Dedifferentiated amniotic fluid mesenchymal stem cell (primary cell): ENCODE results near the gene DGCR6L.
"Not testable (repeated sequence)": the region's sequence is repeated elsewhere in the genome, so short reads cannot be mapped to it uniquely, and the experiment has no call there.

Experiments used
- DNase-seq: peaks from one replicate; pipeline ENCODE4 v3.0.0-alpha.2; 2016; ENCODE audit errors: extremely low spot score

DGCR6L gene

DNA sequence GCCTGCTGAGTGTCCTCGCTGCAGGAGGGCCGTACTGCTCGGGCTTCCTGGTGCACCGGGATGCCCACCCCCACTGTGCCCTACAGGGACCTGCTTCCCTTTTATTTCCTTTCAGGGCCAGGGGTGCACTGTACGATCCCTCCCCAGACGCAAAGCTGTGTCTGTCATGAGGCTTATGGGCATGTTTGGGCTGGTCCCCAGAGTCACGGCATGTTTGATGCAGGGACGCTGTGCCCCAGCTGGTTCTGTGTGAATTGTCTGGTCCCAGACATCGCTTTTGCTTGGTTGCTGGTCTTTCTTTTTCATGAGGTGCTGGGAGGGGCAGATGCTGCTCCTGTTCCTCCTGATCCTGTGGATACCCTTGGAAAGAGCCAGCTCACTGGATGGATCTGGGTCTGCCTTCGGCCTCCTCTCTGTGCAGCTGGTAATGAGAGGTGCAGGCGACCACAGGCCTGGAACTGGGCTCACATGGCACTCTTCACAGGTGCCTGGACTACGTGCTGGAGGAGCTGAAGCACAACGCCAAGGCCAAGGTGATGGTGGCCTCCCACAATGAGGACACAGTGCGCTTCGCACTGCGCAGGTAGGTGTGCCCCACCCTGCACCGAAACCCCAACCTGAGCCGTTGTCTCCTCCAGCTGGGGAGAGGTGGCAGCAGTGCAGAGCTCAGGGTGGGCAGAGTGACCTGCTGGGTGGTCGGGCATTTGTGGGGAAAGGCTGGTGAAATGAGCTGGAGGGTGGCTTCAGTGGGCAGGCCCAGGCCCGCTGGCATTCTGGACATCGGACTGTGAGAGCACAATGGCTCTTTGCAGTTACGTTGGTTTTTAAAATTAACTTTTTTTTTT lies 10.8 kb downstream of the DGCR6L start:
- DNase-seq = not testable (repeated sequence)

DNA sequence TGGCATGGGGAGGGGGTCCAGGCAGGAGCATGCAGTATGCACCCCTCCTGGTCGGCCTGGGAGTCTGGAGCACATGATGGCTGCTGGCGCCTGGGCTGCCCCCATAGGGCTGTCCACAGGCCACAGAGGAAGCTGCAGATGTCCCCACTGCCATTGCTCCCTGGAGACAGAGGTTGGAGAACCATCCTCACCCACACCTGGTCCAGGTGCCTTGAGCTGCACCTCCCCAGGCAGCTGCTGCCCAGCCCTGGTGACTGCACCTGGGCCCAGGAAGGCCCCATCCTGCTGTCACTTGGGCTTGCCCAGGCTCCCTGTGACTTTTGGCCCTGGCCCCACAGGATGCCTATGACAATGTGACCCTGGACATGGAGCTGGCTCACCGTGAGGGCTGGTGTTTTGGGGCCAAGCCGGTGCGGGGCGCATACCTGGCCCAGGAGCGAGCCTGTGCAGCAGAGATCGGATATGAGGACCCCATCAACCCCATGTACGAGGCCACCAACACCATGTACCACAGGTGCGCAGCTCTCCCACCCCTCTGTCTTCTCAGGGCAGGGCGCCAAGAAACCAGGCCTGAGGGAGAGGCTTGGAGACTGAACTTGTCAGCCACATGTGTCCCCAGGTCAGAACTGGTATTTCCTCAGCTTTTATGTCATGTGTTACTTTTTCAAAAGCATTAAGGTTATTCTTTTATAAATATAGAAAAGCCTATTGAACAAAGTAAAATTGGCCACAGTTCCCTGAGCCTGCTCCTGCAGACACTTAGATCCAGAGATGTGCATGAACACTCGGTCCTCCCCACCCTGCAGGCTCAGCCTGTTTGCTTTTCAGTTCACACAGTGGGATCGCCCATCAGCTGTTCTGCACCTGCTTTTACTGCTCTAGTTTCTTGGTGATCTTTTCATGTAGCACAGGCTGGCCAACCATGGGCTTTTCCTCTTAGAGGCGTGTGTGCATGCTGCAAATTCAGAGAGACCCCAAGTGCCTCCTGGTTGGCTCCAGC lies 12.1 kb downstream of the DGCR6L start:
- not testable (repeated sequence) for DNase-seq

DNA sequence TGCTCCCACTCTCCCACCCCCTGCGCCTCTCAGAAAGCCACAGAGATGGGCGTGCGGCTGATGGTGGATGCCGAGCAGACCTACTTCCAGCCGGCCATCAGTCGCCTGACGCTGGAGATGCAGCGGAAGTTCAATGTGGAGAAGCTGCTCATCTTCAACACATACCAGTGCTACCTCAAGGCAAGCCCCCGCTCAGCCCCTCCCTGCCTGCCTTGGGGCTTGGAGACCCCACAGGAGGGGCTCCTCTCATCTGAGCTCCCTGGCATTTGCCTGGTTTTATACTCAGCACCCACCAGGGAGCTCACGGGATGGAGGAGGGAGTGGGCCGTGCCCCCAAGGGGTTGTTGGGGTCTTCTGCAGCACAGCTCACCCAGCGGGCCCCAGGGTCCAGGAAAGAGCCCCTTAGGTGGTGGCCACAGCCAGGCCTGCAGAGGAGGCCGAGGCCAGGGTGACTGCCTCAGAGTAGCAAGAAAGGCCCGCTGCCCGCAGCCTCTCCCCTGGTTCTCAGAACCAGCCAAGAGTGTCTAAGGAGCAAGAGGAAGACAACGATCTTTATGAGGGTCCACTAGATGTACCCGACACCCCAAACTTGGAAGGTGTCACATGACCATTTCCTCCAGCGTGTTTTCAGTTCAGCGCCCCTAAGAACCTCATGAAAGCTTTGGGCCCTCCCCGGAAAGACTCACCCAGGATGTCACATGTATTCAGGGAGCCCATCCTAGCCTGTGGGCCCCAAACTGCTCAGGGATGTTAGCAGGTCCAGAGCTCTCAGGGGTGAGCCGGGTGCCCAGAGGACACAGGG lies 13.0 kb downstream of the DGCR6L start:
- DNase-seq = not testable (repeated sequence)

DNA sequence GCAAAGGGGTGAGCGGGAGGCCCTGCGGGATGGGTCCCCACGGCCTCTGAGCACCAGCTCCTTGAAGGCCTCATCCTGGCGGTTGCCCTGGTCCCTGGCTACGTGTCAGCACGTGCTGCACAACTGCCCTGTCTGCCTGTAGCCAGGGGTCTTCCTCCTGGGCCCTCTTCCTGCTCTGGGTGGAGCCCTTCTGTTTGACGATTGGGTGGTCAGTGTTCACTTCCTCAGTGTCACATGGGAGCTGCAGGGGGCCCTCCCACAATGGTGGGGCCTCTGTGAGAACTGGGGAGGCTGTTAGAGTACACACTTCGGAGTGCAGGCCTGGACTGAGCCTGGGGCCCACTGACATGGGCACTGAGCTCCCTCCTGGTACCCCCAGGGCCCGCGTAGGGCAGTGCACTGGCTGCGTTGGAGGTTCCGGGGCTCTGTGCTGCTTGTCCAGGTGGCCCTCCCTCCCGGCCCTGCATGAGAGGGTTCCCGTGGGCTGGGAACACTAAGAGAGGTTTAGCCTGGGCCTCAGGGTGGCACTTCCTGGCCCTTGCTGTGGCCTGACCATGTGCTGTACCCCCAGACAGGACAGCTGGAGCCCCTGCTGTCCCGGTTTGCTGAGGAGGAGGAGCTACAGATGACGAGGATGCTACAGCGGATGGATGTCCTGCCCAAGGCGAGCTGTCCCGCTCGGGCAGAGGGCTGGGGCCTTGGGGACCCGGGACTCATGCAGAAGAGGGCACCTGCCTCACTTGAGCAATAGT lies 13.8 kb downstream of the DGCR6L start:
- no peak for DNase-seq

DNA sequence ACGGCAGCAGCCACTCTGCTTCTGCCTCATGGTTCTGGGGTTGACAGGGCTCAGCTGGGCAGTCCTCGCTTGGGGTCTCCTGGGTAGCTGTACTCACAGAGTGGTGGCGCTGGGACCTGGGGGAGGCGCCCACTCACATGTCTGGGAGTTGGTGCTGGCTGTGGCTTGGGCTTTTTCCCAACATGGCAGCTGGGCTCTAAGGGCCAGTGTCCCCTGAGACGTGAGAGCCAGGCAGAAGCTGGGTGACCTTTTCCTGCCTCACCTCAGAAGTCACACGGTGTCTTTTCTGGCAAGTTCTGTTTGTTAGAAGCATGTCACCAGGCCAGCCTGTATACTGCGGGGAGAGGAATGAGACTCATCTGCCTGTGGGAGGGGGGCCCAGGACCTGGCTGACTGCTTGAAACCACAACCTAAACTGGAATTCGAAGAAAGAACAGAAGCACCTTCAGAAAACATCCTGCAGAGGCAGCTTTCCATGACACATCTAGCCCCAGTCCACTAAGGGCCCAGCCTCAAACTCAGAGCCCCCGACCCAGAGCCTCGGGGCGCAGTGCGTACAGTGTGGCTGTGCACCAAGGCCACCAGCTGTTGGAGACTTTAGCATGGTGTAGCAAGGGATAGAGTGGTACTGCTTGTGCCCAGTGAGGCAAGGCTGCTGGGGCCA lies 14.5 kb downstream of the DGCR6L start:
- not testable (repeated sequence) for DNase-seq

DNA sequence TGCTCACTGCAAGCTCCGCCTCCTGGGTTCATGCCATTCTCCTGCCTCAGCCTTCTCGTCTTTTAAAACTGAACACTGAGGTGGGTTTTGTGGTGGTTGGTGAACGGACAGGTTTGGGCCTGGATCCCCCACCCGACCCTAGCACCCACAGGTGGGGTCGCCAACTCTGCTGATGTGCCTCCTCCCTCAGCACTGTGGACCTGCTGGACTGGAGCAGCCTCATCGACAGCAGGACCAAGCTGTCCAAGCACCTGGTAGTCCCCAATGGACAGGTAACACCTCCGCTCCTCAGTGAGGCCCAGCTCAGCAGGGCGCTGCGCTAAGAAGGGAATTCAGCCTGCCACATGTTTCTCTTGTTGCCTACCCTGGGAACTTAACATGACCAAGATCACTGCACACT lies 15.2 kb downstream of the DGCR6L start:
- DNase-seq = no peak

DNA sequence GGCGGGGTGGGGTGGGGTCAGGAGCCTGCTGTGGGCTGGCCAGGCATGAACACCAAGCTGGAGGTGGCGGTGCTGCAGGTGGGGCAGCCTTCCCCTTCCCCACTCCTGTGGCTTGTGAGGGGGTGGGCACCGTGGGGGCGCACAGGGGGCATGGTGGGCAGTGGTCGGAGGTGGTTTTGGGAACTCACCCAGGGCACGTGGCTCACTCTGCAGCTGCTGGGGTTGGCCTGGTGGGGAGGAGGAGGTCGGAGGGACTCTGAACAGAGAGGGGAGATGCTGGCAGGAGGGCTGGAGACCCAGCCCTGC lies 16.7 kb downstream of the DGCR6L start:
- not testable (repeated sequence) for DNase-seq

DNA sequence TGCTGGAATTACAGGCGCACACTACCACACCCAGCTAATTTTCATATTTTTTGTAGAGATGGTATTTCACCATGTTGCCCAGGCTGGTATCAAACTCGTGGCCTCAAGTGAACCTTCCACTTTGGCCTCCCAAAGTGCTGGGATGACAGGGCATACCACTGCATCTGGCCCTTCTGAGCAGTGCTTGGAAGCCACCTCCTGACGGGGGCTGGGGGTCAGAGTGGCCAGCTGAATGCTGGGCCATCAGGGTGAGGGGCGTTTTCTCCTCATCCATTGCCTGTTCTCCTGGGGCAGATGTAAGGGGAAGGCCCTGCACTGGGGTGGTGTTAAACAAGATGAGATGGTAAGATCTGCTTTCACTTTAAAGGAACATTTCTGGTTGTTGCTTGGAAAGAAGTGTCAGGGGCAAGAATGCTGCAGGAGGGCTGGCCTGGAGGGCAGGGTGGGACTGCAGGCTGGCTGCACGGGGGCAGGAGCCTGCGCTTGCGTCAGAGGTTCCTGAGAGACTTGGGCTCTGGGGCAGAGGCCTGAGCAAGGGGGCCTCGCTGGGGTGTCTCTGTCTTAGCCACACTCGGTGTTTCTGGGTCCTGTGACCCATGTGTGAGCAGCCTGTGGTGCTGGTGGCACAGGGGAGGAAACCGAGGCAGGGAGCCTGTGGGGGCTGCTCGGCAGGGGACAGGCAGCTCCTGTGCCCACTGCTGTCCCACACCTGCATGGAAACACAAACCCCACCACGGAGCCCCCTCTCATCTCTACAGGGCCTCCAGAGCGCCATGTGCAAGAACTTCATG lies 17.2 kb downstream of the DGCR6L start:
- DNase-seq = no peak

DNA sequence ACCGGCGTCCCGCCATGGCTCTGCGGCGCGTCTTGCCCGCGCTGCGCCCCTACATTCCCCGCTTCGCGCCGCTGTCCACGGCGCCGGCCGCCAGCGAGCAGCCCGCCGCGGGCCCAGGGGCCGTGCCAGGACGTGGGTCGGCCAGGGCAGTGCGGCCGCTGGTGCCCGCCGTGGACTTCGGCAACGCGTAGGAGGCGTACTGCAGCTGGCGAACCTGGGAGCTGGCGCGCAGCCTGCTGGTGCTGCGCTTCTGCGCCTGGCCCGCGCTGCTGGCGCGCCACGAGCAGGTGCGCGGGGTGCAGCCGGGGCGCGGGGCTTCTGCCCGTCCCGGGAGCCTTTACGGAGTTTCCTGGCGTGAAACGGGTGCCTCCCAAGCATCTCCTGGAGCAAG lies 20.1 kb downstream of the DGCR6L start:
- DNase-seq = no peak

DNA sequence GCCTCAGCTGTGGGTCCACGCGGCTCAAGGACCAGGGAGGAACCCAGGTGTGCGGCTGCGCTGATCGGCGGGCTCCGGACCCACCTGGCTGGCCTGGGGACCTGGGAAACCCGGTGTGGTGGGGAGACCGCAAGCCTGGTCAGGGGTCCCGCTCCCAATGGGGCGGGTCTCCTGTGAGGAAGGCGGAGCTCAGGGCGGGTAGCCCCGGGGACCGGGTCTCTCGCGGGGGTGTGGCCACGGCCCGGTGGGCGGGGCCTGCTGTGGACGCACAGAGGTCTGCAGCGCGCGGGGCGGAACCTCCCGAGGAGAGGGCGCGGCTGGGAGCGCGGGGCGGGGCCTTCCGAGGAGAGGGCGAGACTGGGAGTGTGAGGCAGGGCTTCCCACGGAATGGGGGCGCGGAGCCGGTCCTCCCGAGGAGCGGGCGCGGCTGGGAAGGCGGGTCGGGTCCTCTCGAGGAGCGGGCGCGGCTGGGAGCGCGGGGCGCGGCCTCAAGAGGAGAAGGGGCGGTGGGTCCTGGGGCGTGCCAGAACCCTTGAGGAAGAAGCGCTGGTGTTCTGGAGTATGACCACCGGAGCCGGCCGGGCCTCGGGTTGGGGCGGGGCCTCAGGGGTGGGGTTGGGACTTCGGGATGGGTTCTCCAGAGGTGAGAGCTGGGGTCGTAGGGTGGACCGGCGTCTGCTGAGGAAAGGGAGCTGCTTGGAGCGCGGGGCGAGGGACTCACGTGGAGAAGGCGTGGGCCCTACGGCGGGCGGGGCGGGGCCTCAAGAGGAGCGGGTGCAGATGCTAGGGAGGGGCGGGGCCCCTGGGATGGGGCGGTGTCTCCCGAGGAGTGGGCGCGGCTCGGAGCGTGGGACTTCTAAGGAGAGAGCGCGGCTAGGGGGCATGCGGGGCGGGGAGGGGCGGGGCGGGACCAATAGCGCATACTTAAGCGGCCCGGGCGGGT lies 20.8 kb downstream of the DGCR6L start:
- peak; percentile 43 for DNase-seq

DNA sequence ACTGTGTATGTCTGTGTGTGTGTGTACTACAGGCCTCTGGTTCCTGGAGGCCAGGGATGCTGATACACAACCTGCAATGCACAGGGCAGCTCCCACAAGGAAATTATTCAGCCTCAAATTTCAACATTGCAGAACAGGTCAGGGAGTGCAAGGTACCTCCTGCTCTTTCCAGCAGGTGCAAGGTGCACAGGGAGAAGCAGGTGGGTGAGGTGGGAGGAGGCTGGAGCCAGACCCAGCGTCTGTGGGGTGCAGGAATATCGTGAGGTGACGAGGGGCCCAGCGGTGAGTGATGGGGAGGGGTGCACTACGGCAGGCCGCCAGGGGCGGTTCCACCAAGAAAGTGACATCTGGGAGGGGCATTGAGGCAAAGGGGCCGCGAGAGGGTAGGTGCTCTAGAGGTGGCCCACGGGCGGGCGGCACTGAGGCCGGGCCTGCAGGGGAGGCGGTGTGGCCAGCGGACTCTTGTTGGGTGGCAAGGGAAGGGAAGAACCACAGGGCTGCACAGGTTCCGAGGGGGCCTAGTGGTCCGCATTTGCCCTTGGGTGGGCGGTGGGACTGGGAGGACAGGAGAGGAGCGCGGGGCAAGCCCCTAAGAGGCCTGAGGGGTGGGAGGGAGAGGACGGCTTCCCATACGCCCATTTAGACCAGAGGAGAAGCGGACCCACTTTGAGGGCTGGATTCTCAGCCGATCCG lies 21.6 kb downstream of the DGCR6L start:
- no peak for DNase-seq

DNA sequence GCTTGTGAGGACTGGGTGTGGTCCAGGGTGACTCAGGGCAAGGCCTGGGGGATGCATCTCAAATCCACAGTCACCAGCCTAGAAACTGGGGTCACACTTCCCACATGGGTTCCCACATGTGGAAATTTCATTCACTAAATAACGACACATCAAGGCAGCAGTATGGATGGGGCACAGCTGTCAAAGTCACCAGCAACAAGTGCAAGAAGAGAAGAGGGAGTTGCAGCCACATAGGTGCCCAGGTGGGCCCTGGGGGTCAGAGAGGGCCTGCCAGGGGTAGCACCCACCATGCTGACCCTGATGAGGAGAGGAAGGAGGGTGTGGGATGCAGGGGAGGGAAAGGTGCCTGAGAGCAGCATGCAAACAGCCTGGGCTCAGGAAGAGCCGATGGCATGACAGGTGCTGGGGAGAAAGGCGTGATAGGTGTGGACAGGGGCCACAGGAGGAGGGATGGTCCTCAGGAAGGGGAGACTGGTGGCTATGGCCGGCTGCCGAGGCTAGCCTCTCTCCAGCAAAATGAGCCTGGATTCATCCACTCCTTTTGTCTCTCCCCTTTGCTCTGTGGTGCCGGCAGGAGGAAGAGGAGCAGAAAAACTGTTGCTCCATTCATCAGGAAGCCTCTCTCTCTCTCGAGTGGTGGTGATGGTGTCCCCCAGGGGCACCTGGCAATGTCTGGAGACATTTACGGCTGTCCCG lies 22.3 kb downstream of the DGCR6L start:
- no peak for DNase-seq

DNA sequence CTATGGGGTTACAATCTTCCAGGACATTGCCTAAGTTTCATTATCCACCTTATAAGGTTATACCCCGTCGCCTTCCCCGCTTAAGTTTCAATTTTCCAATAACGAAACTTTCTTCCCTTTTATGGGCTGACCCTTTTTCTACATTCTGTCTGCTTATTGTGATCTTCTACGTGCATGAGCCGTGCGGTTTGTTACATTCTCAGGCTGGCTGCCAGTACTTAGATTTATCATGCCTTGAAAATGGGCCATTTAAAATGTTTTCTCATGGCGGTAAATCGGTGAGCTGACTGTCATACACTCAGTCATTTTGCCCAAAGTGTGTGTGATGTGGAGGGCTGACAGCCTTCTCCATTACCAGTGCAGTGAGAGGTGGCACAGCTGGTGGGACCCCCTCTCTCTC lies 23.3 kb downstream of the DGCR6L start:
- no peak for DNase-seq

DNA sequence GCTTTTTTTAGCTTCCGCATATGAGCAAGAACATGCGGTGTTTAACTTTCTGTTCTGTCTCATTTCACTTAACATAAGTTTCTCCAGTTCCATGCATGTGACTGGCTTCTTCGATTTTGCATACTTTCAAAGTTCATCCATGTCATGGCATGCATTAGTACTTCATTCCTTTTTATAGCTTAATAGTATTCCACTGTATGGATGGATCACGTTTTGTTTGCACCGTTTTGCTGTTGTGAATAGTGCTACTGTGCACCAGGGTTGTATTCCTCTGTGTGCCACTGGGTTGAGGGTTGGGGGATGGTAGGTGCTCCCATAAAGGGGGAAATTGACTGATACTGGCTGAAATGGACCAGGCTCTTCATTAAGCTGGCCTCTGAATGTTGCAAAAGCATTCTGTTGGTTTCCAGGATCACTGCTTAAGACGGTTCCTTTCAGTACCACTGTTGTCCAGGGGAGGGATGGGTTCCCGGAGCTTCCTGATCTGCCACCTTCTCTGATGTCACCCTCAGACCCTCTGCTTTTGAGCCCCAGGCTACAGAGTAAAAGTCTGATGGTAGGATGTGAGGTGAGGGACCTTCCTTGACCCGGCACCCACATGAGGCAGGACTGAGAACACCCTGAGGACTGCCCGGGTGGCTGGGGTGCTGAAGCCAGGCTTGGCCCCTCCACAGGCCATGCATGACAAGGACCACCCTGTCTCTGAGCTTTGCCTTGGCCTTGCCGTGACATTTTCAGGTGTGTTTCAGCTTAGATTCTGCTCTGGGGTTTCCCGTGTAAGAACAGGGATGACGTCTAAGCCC lies 24.4 kb downstream of the DGCR6L start:
- no peak for DNase-seq

DNA sequence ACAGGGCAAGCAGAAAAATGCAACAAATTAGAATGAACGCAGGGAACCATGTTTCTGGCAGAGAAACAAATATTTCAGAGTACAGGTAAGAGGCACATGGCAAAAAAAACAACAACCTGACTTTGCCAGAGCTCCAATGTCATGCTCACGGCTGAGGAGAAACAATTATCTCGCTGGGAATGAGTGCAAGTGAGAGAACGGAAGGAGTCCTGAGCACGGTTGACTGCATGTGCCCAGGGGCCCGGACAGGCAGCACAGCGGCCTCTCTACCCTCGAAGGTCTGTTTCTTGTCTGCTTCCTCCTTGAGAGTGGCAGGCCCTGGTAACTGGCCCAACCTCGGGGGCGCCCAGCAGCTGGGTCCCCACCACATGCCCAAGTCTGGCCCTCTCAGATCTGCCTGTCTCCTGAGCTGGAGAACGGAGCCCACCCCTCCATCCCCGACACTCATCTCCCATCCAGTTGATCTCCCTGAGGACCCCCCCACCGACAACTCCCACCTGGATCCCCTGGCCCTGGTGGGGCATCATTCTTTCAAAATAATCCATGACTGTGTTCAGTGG lies 27.1 kb downstream of the DGCR6L start:
- no peak for DNase-seq

DNA sequence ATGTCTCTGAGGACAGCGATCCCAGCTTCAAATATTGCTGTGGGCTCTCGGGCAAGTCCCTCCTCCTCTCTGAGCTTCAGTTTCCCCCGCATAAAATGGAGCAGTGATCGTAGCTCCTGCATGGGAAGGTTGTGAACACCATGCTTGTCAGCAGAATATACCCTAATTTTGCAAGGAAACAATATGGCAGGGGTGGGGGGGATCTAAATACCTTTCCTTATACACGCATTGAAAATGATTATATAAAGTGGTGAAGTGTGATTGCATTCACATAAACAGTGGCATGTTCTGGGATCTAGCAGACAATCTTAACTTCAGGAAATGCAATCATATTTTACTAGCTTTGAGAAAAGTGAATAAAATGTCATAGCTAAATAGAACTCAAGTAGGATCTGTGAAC lies 27.8 kb downstream of the DGCR6L start:
- no peak for DNase-seq
